Stimulated activated naive CD8-positive, alpha-beta T cell treated with anti-CD3 and anti-CD28 coated beads, Interleukin-15, Interleukin-2, amounts not matched to agents 100 ng/mL and 50 ng/mL, for 24 hours (primary cell): Measurements from ENCODE around the gene PKP1.

Experiments
- H3K27ac Mint-ChIP-seq: one replicate; pipeline ENCODE4 v1.8.0; 2021; ENCODE audit warnings: mild to moderate bottlenecking, mixed read lengths
- H3K27me3 Mint-ChIP-seq: one replicate; pipeline ENCODE4 v1.8.0; 2021; ENCODE audit warnings: mixed read lengths
- H3K36me3 Mint-ChIP-seq: one replicate; pipeline ENCODE4 v1.8.0; 2021; ENCODE audit warnings: low read depth, mixed read lengths
- H3K4me1 Mint-ChIP-seq: one replicate; pipeline ENCODE4 v1.8.0; 2021; ENCODE audit warnings: low read depth, mixed read lengths
- H3K4me3 Mint-ChIP-seq: one replicate; pipeline ENCODE4 v1.8.0; 2021; ENCODE audit warnings: mild to moderate bottlenecking, mixed read lengths
- H3K9me3 Mint-ChIP-seq: one replicate; pipeline ENCODE4 v1.8.0; 2021; ENCODE audit warnings: mixed read lengths

PKP1 gene

DNA sequence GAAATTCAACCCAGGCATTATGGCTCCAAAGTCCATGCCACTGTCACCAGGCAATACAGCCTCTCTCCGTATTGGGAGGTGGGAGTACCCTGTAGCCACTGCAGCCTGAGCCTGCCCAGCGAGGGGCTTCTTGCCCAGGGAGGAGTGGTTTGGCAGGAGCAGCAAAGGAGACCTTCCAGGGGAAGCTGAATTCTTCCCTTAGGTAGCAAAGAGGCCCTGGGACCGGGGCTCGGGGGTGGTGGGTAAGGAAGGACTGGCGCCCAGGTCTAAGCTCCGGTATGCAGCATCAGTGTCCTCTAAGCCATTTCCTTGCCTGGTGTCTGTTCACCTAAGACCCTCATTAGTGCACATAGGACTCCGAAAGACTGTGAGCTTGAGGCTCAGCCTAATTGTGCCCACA lies 77.2 kb downstream of the PKP1 start:
- no peak overlapping the region for H3K4me3 Mint-ChIP-seq
- H3K36me3 Mint-ChIP-seq, result no peaks in the 10 kb centered on the region
- no peaks in the 10 kb centered on the region for H3K4me1 Mint-ChIP-seq
- H3K27ac Mint-ChIP-seq, result no peak overlapping the region
- no peaks in the 10 kb centered on the region for H3K9me3 Mint-ChIP-seq
- peaks cover 8% of the 10 kb centered on the region for H3K27me3 Mint-ChIP-seq

- no peaks in the 10 kb centered on the region for H3K9me3 Mint-ChIP-seq
- no peaks in the 10 kb centered on the region for H3K36me3 Mint-ChIP-seq
- peaks cover 8% of the 10 kb centered on the region for H3K27me3 Mint-ChIP-seq
- no peaks in the 10 kb centered on the region for H3K4me1 Mint-ChIP-seq
- H3K27ac Mint-ChIP-seq, result no peak overlapping the region
- no peak overlapping the region for H3K4me3 Mint-ChIP-seq
These were observed 77.8 kb downstream of the PKP1 start for GRCh38 chr1:201360901-201361651.

DNA sequence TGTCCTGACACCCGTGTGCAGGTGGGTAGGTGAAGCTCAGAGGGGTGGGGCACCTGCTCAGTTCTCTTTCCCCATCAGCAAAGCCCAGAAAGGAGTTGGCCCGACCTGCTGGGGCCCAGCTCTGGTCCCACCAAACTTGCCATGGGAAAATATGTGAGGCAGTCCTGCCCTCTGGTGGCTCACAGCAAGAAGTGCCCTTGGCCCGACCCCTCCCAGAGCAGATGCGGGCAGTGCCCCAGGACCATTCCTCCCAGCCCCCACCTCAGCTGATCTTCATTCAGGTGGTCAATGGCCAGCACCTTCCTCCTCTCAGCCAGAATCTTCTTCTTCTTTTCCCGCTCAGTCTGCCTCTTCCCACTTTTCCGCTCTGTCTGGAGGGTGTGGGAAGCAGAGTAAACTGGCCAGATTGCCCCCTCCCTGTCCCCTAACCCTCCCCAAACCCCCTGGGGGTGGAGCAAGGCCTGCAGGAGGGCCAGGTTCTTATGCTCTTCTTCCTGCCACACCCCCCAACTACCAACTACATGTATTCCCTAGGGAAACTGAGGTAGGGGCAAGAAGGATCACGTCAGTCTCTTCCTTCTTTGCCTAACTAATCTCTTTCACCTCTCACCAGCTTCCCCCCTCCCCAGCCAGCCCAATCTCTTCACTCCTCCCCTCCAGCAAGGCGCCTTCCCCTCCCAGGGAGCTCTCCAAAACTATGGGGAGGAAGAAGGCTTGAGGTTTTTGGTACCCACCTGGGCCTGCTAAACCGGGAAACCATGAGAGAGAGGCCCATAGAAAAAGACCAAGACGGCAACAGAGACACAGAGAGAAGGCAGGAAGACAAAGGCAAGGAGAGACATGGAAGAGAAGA lies 78.6 kb downstream of the PKP1 start:
- Mint-ChIP-seq H3K4me1 (no peaks in the 10 kb centered on the region), H3K36me3 (no peaks in the 10 kb centered on the region), H3K9me3 (no peaks in the 10 kb centered on the region), H3K27ac (no peak overlapping the region), H3K27me3 (peaks cover 8% of the 10 kb centered on the region), H3K4me3 (no peak overlapping the region)

GRCh38 chr1:201362906-201363305 lies 79.6 kb downstream of the PKP1 start:
- Mint-ChIP-seq H3K27me3 (peaks cover 8% of the 10 kb centered on the region), H3K27ac (no peak overlapping the region), H3K9me3 (no peaks in the 10 kb centered on the region), H3K4me3 (no peak overlapping the region), H3K36me3 (no peaks in the 10 kb centered on the region), H3K4me1 (no peaks in the 10 kb centered on the region)

DNA sequence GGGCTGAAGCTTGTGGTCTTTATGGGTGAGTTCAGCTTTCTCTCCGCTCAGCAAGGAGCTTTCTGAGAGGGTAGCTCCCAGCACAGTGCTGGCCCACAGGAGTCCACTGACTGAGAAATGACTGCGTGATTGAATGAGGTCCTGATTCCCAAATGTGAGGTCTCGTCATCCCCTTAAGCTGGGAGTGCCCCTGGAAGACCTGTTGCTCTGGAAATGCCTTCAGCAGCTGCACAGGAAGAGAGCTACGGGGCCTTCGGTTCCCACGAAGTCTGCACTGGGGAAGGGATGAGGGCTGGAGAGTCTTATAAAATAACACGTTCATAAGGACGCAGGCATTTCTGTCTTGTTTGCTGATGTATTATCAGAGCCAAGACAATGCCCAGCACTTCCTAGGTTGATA lies 80.2 kb downstream of the PKP1 start:
- Mint-ChIP-seq H3K4me1 (no peaks in the 10 kb centered on the region), H3K4me3 (no peak overlapping the region), H3K27ac (no peak overlapping the region), H3K36me3 (no peaks in the 10 kb centered on the region), H3K9me3 (no peaks in the 10 kb centered on the region), H3K27me3 (peaks cover 8% of the 10 kb centered on the region)

DNA sequence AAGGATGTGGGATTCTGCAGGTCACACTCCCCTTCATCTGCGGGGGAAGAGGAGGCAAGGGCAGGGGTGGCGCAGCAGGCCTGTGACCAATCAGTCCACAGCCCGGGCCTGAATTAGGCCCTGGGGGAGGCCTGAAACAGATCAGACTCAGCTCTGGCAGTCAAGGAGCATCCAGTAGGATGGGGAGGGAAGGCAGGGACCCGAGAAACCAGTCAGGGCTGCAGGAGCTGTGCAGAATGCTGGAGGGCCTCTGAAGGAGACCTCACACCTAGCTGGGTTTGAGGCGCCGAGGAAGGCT lies 81.5 kb downstream of the PKP1 start:
- no peaks in the 10 kb centered on the region for H3K4me1 Mint-ChIP-seq
- H3K27me3 Mint-ChIP-seq, result peaks cover 12% of the 10 kb centered on the region
- no peak overlapping the region for H3K27ac Mint-ChIP-seq
- no peak overlapping the region for H3K4me3 Mint-ChIP-seq
- H3K36me3 Mint-ChIP-seq, result no peaks in the 10 kb centered on the region
- H3K9me3 Mint-ChIP-seq, result no peaks in the 10 kb centered on the region

DNA sequence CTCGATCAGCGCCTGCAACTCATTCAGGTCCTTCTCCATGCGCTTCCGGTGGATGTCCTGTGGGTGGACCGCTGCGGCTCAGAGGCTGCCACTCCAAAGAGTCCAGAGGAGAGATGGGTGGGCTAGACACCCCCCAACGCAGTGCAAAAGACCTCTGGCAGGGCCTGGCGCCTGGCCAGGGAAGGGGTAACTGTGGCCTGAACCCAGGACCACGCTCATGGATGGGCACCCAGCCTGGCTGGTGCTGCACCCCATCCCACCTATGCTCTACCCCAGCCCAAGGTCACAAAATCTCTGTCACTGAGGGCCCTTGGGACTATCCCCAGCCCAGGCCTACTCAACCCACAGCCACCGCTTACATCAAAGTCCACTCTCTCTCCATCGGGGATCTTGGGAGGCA lies 81.9 kb downstream of the PKP1 start:
- Mint-ChIP-seq H3K9me3 (no peaks in the 10 kb centered on the region), H3K4me1 (no peaks in the 10 kb centered on the region), H3K4me3 (no peak overlapping the region), H3K27ac (no peak overlapping the region), H3K27me3 (peaks cover 12% of the 10 kb centered on the region), H3K36me3 (no peaks in the 10 kb centered on the region)

- Mint-ChIP-seq H3K27me3 (peaks cover 16% of the 10 kb centered on the region), H3K4me3 (no peak overlapping the region), H3K9me3 (no peaks in the 10 kb centered on the region), H3K36me3 (no peaks in the 10 kb centered on the region), H3K27ac (no peak overlapping the region), H3K4me1 (no peaks in the 10 kb centered on the region)
These were observed 83.4 kb downstream of the PKP1 start for GRCh38 chr1:201366696-201367095.

DNA sequence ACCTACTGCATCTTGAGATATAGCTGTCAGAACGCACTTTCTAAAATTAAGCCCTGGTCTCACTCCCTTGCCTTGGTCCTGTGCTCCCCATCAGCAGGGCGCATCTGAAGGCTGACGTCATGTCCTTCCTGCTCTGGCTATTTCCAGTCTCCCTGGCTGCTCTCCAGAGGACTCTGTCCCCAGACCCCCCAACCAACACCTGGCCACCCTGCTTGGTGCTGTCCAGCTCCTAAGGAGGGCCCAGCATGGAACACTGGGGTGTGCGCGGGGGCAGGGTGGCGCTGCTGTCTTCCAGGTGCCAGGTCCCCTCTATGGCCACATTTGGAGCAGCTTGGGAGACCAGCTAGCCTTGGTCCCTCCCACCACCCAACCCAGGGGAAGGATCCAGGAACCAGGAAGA lies 85.9 kb downstream of the PKP1 start:
- Mint-ChIP-seq H3K36me3 (no peaks in the 10 kb centered on the region), H3K9me3 (no peaks in the 10 kb centered on the region), H3K4me1 (no peaks in the 10 kb centered on the region), H3K4me3 (no peak overlapping the region), H3K27me3 (peaks cover 19% of the 10 kb centered on the region), H3K27ac (no peak overlapping the region)

DNA sequence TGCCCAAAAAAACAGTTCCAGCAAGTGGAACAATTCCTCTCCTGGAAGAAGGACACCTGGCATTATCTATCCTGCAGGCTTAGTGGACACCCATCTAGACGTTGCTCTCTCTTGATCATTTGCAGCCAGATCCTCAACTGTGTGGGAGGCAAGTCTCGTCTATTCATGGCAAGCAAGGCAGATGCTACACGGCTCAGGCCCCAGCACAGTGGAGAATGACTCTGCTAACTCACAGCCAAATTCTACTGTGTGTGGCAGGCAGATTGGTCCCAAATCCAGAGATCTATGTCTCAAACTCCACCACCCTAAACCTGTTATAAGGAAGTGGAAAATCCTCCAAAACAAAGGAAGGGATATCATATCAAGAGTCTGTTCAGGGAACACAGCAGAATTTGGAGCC lies 87.2 kb downstream of the PKP1 start:
- Mint-ChIP-seq H3K4me3 (no peak overlapping the region), H3K27me3 (peaks cover 19% of the 10 kb centered on the region), H3K27ac (no peak overlapping the region), H3K36me3 (no peaks in the 10 kb centered on the region), H3K4me1 (no peaks in the 10 kb centered on the region), H3K9me3 (no peaks in the 10 kb centered on the region)

GRCh38 chr1:201371276-201371675 lies 88.0 kb downstream of the PKP1 start:
- Mint-ChIP-seq H3K27ac (no peak overlapping the region), H3K27me3 (peaks cover 19% of the 10 kb centered on the region), H3K36me3 (no peaks in the 10 kb centered on the region), H3K9me3 (no peaks in the 10 kb centered on the region), H3K4me1 (no peaks in the 10 kb centered on the region), H3K4me3 (no peak overlapping the region)

- Mint-ChIP-seq H3K27ac (no peak overlapping the region), H3K4me3 (no peak overlapping the region), H3K36me3 (no peaks in the 10 kb centered on the region), H3K27me3 (peaks cover 19% of the 10 kb centered on the region), H3K9me3 (no peaks in the 10 kb centered on the region), H3K4me1 (no peaks in the 10 kb centered on the region)
These were observed 88.5 kb downstream of the PKP1 start for GRCh38 chr1:201371792-201372191.

- no peak overlapping the region for H3K4me3 Mint-ChIP-seq
- no peaks in the 10 kb centered on the region for H3K36me3 Mint-ChIP-seq
- H3K27me3 Mint-ChIP-seq, result peaks cover 15% of the 10 kb centered on the region
- H3K4me1 Mint-ChIP-seq, result no peaks in the 10 kb centered on the region
- H3K27ac Mint-ChIP-seq, result no peak overlapping the region
- no peaks in the 10 kb centered on the region for H3K9me3 Mint-ChIP-seq
These were observed 91.1 kb downstream of the PKP1 start for GRCh38 chr1:201374364-201374763.

DNA sequence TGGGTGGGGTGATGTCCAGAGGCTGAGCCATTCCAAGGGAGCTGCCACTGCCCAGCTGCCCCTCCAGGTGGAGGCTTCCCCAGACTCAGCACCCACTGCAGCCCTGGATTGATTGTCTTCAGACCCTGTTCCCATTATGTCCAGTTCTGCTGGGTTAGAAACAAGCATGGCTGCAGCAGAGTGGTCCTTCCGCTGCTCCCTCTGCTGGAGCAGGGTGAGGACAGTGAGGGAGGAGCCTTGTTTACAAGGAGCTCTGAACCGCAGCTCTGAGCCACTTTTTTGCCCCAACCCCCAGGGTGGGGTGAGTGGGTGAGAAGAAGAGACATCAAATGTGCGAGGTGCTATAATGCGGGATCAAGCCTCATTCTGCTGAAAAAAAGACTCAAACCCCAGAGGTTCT lies 91.9 kb downstream of the PKP1 start:
- H3K4me1 Mint-ChIP-seq, result no peaks in the 10 kb centered on the region
- H3K27ac Mint-ChIP-seq, result no peak overlapping the region
- H3K36me3 Mint-ChIP-seq, result no peaks in the 10 kb centered on the region
- H3K27me3 Mint-ChIP-seq, result peaks cover 15% of the 10 kb centered on the region
- H3K9me3 Mint-ChIP-seq, result no peaks in the 10 kb centered on the region
- H3K4me3 Mint-ChIP-seq, result no peak overlapping the region

DNA sequence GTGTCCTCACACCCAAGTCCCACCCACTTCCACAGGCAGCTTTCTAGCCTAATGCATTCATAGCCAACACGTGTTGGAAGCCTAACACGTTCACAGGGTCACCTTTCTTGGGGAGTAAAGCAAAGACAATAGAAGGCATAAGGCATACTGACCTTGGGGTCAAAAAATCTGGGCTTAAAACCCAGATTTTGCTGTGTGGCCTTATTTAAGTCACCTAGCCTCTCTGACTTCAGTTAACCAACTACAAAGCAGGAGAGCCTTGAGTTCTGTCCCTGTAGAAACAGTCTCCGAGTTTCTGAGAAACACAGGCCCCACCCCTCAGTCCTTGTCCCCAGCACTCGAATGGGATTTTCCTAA lies 92.8 kb downstream of the PKP1 start:
- H3K4me3 Mint-ChIP-seq, result no peak overlapping the region
- no peaks in the 10 kb centered on the region for H3K36me3 Mint-ChIP-seq
- H3K9me3 Mint-ChIP-seq, result no peaks in the 10 kb centered on the region
- H3K27me3 Mint-ChIP-seq, result peaks cover 15% of the 10 kb centered on the region
- no peaks in the 10 kb centered on the region for H3K4me1 Mint-ChIP-seq
- no peak overlapping the region for H3K27ac Mint-ChIP-seq
